ENCODE data around the gene ATP10B.

ATP10B gene

DNA sequence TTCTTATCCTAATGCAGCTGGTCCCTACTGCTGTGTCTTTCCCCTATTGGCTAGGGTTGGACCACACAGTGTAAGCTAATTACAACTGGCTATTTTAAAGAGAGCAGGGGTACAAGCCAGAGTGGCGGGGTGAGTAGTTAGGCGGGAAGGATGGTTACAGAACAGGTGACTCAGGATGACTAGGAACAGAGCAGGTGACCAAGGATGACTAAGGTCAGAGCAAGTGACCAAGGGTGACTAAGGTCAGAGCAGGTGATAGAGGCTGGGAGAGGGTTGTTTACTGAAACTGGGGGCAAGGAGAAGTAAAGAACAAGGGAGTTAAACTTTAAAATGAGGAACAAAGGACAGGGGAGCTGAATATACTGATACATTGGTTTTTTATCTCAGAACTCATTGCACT lies 304.9 kb downstream of the ATP10B start:
- DNase-seq = no peak

DNA sequence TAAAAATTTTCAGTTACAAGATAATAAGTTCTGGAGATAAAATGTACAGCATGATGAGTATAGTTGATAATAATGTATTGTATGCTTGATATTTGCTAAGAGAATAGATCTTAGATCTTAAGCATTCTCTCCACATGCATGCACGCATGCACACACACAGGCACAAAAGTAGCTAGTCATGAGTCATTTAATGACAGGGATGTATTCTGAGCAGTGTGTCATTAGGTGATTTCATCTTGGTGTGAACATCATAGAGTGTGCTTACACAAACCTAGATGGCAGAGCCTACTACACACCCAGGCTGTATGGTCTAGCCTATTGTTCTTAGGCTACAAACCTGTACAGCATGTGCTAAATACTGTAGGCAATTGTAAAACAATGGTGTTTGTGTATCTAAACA lies 306.2 kb downstream of the ATP10B start:
- no peak for DNase-seq

- DNase-seq = no peak
Observed at GRCh38 chr5:160543395-160543794, 308.6 kb downstream of the ATP10B start.

GRCh38 chr5:160542840-160543239 lies 309.2 kb downstream of the ATP10B start:
- no peak for DNase-seq

DNA sequence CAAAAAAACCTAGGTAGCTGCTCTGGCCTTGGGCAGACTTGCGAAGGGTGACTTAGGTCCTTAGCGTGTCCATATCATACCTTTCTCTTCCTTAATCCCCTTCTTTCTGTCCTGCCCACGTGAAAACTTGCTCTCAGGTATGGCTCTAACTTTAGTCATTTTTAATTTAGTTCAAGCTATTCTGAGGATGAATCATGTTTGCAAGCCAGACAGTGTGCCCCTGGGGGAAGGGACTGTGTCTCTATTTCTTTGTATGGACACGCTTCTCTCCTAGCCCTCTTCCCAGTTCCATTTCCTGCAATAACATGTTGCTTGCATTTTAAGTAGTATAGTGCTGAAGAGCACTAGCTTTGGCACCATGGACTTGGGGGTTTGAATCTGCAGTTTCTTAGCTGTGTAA lies 309.7 kb downstream of the ATP10B start:
- DNase-seq = no peak

DNA sequence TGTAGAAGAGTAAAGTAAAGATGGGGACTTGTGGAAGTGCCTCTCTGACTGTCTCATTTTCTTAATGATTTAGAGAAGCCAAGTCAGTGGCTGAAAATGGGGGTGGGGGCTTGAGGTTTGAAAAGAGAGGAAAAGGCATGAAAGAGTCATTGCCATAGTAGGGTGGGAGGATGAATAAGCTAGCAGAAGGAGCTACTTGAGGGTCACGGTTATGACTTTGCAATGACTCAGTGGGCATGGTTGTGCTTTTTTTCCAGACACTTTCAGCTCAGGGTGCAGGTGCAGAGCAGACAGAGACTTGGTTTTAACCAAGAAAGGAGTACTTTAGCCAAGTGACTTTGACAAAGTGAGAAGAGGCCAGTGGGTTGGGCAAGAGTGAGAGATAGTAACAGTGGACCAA lies 312.6 kb downstream of the ATP10B start:
- DNase-seq = no peak

GRCh38 chr5:160537940-160538339 lies 314.1 kb downstream of the ATP10B start:
- no peak for DNase-seq

GRCh38 chr5:160537116-160537515 lies 314.9 kb downstream of the ATP10B start:
- DNase-seq = no peak

- DNase-seq = no peak
Observed at GRCh38 chr5:160534914-160535313, 317.1 kb downstream of the ATP10B start.

- no peak for DNase-seq
Observed at GRCh38 chr5:160534125-160534524, 317.9 kb downstream of the ATP10B start.

DNA sequence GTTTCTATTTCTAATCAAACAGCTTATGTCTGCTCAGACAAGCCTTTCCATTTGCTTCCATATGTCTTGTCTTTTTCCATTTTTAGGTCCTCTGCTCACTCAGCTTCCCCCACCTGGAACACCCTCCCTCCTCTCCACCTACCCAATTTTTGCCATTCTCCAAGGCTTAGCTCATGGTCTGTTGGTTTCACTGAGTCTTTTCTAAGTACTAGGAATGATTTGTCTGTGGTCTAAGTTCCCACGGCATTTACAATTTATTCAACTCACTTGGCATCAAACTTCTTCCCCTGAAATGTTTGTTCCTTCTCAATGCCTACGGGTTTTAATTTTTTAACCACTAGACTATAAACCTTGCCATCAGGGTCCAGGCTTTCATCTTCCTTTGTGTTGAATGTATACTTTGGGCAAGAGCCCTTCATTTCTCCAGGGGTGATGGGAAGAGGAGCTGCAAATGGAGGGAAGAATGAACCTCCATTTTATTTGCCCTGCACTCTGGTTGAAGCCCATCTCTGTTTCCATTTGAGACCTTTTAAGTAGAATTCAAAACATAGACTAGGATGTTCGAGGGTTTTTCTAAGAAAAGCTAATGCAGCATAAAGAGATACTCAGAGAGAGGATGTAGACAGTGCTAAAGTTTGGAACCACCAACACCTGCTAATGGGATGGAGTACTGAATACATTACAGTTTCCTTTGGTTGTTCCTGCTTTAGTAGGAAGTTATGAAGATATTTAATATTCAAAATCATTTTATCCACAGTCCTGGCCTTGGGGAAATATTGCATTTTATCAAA lies 326.3 kb downstream of the ATP10B start:
- DNase-seq = no peak

- DNase-seq = no peak
Observed at GRCh38 chr5:160524827-160525226, 327.2 kb downstream of the ATP10B start.

- no peak for DNase-seq
Observed at GRCh38 chr5:160523502-160524163, 328.4 kb downstream of the ATP10B start.

- DNase-seq = no peak
Observed at GRCh38 chr5:160521392-160521663, 330.7 kb downstream of the ATP10B start.

- no peak for DNase-seq
Observed at GRCh38 chr5:160520609-160521391, 331.2 kb downstream of the ATP10B start.

- no peak for DNase-seq
Observed at GRCh38 chr5:160516696-160517530, 335.1 kb downstream of the ATP10B start.

GRCh38 chr5:160514866-160515265 lies 337.1 kb downstream of the ATP10B start:
- no peak for DNase-seq

DNA sequence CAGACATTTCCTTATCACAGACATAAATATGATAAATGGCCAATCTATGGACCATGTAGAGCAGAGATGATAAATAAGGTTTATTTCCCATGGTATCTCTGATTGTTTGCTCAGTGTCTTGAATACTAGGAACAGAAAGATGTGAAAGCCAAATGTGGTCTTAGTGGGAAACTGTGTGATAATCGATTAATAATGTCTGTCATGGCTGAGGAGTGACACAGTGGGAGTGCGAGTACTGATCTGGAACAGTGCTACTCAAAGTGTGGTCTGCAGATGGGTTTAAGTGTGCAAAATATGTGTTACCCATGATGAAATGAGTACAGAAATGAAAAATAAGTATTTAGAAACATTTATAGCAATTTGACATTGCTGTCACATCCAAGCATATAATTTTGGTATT lies 337.8 kb downstream of the ATP10B start:
- no peak for DNase-seq

DNA sequence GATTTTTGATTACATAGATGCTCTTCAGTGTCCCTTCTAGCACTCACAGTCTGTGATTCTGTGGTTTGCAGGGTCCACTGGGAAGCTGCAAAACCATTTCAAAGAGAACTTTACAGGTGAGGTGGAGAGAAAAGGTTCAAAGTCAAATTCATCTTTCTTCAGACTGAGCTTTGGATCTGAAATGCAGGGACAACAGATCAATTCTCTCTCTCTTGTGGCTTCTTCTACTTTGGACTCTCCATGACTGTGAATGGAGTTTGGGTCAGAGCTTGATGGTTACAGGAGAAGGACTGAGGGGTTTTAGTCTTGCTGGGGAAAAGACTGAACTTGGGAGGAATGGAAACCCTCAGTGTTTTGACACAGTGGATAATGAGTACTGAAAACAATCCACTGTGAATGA lies 338.5 kb downstream of the ATP10B start:
- no peak for DNase-seq
